Cardiac fibroblast (primary cell): ENCODE results near the gene GIMAP8.

Experiments
- DNase-seq, 2 donors: peaks; one replicate each; pipeline versions ENCODE4 v3.0.0 to v3.0.0-alpha.2; 2010; ENCODE audit warnings: low read depth in 2 of 2
- H3K4me3 ChIP-seq, 2 donors: replicated peaks in 1 of 2; 1 replicate in 1 of 2; 2 replicates in 1 of 2; pipeline ENCODE4 v1.5.1; 2011; ENCODE audit warnings: low read depth in 2 of 2, low read length in 2 of 2, mild to moderate bottlenecking in 2 of 2, moderate library complexity in 1 of 2
- TF ChIP-seq, protein P1 (sequence below): IDR thresholded peaks from one replicate; pipeline ENCODE4 v1.5.1; 2011; ENCODE audit warnings: low read depth, mild to moderate bottlenecking, low read length, inconsistent platforms

The GIMAP8 gene

DNA sequence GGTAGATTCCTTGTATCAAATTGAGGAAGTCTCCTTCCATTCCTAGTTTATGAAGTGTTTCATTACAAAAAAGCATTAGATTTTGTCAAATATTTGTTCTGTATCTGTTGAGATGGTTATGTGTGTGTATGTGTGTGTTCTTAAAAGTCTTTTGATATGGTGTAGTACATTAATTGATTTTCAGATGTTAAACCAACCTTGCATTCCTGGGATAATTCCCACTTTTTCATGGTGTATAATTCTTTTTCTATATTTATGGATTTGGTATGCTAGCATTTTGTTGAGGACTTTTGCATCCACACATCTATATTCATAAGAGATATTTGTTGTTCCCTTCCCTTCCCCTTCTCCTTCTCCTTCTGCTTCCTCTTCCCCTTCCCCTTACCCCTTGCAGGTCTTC, 8.9 kb upstream of the GIMAP8 start:
- H3K4me3 ChIP-seq = no peak overlapping the region
- TF ChIP-seq, protein P1, sequence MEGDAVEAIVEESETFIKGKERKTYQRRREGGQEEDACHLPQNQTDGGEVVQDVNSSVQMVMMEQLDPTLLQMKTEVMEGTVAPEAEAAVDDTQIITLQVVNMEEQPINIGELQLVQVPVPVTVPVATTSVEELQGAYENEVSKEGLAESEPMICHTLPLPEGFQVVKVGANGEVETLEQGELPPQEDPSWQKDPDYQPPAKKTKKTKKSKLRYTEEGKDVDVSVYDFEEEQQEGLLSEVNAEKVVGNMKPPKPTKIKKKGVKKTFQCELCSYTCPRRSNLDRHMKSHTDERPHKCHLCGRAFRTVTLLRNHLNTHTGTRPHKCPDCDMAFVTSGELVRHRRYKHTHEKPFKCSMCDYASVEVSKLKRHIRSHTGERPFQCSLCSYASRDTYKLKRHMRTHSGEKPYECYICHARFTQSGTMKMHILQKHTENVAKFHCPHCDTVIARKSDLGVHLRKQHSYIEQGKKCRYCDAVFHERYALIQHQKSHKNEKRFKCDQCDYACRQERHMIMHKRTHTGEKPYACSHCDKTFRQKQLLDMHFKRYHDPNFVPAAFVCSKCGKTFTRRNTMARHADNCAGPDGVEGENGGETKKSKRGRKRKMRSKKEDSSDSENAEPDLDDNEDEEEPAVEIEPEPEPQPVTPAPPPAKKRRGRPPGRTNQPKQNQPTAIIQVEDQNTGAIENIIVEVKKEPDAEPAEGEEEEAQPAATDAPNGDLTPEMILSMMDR = no peak
- DNase-seq = no peak

DNA sequence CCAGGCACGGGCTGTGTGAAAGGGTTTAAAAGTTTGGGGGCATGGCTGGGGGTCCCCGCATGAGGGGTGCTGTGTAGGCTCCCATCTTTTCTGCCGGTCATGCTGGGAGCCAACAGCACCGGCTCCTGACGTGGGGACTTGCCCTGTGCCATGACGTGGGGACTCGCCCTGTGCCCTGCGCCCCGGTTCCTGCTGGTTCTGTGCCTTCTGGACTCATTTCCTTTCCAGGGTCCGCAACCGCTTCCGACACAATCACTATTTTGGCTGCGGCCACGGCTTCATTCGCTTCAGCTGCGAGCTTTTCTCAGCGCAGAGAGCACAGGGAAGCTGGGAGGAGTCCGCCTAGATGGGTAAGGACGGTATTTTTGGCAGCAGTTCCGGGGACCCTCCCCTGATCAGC, 7.6 kb upstream of the GIMAP8 start:
- H3K4me3 ChIP-seq = no peak overlapping the region
- no peak for DNase-seq
- TF ChIP-seq, protein P1 = no peak

DNA sequence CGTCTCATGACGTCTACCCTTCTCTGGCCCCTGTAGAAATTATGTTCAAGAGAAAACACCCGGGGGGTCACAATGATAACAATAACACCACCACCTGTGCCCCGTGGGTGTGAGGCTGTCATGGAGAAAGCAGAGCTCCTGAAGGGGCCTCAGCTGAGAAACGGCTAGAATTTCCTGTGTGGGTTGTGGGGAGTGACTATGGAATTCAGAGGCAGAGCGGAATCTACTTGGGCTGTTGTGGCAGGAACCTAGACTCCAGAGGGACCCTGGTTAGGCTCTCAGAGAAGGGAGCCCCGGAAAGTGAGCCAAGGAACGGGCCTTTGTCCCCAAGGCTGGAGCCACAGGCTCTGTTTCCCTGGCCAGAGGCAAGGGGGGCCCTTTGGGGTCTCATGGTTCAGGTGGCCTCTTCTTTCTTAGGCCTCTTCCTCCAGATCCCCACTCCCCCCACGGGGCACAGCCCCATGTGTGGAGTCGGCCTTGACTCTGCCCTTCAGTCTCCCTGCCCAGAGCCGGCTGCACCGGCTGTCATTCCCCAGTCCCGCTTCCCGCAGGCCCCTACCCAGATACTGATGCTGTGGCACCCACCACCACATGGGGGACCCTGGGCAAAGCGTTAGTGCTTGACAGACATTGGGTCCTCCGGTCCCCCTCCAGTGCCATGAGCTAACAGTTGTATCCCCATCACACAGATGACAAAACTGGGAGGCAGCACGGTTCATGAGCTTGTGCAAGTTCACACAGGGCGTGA, 6.5 kb upstream of the GIMAP8 start:
- DNase-seq = no peak
- H3K4me3 ChIP-seq = no peak overlapping the region
- TF ChIP-seq, protein P1 = no peak

DNA sequence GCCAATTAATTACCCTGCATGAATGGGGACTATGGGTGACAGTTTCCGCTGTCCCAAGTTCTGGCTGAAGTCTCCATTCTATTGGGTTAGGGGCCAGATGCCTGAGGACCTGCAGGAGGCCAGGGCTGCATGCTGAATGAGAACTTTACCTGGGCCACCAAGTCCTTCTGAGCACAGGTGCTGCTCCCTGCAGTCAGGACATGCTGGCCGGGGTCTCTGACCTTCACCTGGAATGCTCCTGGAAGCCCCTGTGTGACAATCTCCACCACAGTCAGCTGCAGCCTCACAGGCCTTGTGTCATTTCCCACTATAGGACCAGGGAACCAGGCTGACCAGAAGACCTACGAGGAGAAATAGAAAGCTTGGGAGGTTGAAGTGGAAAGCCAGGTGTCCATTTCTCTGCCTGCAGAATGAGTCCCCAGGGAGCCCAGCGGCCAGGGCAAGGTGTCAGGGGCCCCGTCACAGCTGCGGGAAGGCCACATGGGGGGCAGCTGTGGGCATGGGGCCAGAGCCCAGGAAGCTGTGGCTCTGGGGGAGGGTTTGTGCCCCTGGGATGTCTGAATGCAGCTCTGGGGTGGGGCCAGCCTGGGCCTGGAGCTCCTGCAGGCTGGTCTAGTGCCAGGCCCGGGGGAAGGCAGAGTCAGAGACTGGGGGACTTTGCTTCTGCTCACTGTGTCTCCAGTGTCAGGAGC, 5.6 kb upstream of the GIMAP8 start:
- TF ChIP-seq, protein P1 = no peak
- DNase-seq = no peak
- no peak overlapping the region for H3K4me3 ChIP-seq

DNA sequence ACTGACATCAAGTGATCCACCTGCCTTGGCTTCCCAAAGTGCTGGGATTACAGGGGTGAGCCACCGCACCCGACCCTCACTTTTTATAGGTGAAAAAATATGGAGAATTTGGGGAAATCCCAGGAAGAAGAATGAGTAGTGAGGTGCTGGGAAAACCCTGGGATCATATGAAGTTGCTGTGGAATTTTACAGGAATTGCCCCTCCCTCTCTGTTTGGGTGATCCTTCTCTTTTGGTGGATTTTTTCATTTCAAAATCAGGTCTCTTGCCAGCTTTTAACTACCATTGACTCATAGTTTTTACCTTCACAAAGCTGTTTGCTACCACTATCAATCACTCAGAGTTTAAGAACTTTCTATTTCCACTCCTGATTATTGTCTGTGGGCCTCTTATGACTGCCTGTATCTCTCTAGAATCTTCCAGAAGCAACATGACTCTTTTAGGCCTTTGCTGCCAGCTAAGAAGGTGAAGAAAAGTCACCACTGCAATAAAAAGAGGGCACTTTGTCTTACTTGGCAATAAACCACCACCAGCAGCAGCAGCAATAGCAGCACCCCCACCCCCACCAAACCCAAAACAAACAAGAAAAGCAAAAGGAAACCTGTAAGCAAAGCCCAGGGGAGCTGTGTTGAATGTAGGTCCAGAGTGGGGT, 4.0 kb upstream of the GIMAP8 start:
- TF ChIP-seq, protein P1 = no peak
- DNase-seq = no peak
- H3K4me3 ChIP-seq = no peak overlapping the region

DNA sequence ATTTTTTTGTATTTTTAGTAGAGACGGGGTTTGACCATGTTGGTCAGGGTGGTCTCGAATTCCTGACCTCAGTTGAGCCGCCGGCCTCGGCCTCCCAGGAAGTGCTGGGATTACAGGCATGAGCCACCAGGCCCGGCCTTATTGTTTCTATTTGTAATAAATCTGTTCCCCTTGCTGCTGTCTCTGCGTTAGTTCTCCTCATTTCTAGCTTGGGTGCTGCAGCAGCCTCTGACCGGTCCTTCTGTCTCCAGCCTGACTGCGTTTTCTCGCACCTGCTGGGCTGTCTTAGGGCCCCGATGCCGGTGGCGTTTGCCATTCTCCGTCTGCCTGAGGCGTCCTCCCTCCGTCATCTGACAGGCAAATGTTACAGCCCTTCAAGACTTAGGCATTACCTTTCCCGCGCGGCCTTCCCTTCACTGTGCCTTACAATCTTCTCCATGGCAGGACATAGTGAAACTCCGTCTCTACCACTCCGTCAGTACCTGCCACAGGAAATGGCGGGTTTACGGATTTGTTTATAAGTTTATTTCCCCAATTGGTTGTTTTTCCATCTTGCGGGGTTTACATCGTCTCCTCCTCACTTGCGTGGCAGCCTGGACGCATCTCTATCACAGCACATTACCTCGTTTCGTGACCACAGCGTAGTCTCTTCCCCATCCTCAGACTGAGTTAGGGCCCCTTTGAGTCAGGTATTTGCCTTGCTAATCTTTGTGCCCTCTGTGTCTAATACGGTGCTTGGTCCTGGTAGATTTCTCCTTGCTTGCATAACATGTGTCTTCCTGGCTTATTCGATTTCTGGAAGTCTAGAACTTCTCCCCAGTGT, 2.3 kb upstream of the GIMAP8 start:
- DNase-seq = no peak
- no peak overlapping the region for H3K4me3 ChIP-seq
- TF ChIP-seq, protein P1 = no peak
